Measurements from ENCODE around the gene SCN3A.

The SCN3A gene

DNA sequence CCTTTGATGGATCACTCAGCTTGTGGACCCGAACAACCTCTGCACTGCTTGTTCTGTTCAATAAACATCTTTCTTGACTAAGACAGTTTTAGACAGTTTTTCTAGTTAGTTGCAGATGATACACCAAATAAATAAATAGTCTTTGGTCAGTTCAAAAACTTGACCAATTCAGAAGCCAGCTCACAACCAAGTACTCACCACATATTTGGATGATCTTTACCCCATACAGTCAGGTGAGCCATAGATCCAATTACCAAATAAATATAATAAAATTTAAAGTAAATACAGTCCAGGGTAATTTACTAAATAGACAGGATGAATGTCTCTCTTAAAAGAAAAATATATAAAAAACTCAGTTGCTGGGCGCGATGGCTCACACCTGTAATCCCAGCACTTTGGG lies 18.2 kb downstream of the SCN3A start:
- H3K27me3 ChIP-seq (ENCODE audit: insufficient read depth, low read length), result no peaks in the 10 kb centered on the region
- H3K4me1 ChIP-seq (ENCODE audit: insufficient read depth, low read length), result no peaks in the 10 kb centered on the region
- H3K27ac ChIP-seq (ENCODE audit: low read length), result no peak overlapping the region
- H3K9ac ChIP-seq (ENCODE audit: low read depth, low read length), result no peak overlapping the region
- H3K4me3 ChIP-seq (ENCODE audit: low read length), result no peak overlapping the region
- no peaks in the 10 kb centered on the region for H3K36me3 ChIP-seq (ENCODE audit: insufficient read depth, low read depth, low read length)
- H3K9me3 ChIP-seq (ENCODE audit: insufficient read depth, low read depth, low read length), result no peaks in the 10 kb centered on the region

DNA sequence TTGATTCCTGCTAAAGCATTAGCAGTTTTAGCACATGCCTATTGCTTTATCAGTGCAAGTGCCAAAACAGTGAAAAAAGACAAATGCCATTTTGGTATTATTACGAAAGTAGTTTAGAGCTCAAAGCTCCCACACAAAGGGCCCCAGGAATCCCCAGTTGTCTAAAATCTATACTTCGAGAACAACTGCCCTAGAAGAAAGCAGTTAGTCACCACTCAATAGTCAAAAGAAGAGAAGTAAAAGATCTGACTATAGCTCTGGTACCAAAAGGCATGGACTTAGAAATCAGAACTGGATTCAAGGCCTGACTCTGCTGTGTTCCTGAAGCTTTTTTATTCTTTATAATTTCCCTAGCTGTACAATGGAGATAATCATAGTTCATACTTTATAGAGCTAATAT lies 21.8 kb downstream of the SCN3A start:
- Histone ChIP-seq H3K9ac (ENCODE audit: low read depth, low read length) (no peak overlapping the region), H3K36me3 (ENCODE audit: insufficient read depth, low read depth, low read length) (no peaks in the 10 kb centered on the region), H3K4me1 (ENCODE audit: insufficient read depth, low read length) (no peaks in the 10 kb centered on the region), H3K4me3 (ENCODE audit: low read length) (no peak overlapping the region), H3K27me3 (ENCODE audit: insufficient read depth, low read length) (no peaks in the 10 kb centered on the region), H3K27ac (ENCODE audit: low read length) (no peak overlapping the region), H3K9me3 (ENCODE audit: insufficient read depth, low read depth, low read length) (no peaks in the 10 kb centered on the region)

DNA sequence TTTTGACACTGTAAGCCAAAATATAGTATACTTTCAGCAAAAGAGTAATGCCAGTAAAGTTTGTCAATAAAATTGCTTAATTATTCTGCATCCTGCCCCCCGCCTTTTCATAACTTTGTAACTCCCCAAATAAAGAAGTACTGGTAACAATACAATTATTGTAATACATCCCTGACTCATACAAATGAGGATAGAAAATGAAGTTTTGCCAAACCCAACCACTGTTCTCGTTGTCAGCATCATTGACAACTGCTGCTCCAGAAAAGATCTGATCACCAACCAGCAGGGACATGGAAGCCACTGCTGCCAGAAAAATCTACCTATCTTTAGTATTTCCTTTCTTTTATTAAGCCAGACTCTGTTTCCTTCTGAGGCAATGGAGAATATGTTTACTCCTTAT lies 27.1 kb downstream of the SCN3A start:
- Histone ChIP-seq H3K27me3 (ENCODE audit: insufficient read depth, low read length) (no peaks in the 10 kb centered on the region), H3K36me3 (ENCODE audit: insufficient read depth, low read depth, low read length) (no peaks in the 10 kb centered on the region), H3K4me3 (ENCODE audit: low read length) (no peak overlapping the region), H3K27ac (ENCODE audit: low read length) (no peak overlapping the region), H3K4me1 (ENCODE audit: insufficient read depth, low read length) (no peaks in the 10 kb centered on the region), H3K9me3 (ENCODE audit: insufficient read depth, low read depth, low read length) (no peaks in the 10 kb centered on the region), H3K9ac (ENCODE audit: low read depth, low read length) (no peak overlapping the region)

DNA sequence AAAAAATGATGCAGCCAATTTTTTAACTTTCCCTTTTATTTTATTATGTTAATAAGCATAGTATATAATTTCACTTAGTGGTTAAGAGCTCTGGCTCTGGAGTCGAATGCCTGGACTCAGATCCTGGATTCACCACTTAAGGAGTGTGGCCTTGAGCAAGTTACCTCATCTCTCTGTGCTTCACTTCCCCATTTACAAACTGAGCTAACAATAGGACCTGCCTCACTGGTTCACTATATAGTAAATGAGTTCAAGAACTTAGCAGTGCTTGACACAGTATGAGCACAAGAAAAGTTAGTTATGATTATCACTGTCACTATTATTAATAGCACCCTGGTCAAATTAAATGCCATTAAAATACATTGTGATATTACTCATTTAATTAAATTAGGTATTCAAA lies 30.6 kb downstream of the SCN3A start:
- no peaks in the 10 kb centered on the region for H3K36me3 ChIP-seq (ENCODE audit: insufficient read depth, low read depth, low read length)
- no peaks in the 10 kb centered on the region for H3K9me3 ChIP-seq (ENCODE audit: insufficient read depth, low read depth, low read length)
- H3K4me3 ChIP-seq (ENCODE audit: low read length), result no peak overlapping the region

DNA sequence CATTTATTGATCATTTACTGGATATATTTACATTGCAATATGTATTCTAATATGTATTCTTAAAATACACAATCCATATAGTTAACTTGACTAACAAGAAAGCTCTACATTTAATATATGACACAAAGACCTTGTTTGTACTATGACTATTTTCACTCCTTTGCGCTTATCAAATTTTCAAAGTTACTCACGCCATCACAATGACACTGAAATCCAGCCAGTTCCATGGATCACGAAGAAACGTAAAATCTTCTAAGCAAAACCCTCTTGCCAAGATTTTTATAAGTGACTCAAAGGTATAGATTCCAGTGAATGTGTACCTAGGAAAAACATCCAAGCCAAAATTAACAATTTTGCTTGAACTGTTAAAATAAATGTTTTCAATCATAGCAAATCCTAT lies 39.6 kb downstream of the SCN3A start:
- Histone ChIP-seq H3K36me3 (ENCODE audit: insufficient read depth, low read depth, low read length) (no peaks in the 10 kb centered on the region), H3K4me3 (ENCODE audit: low read length) (no peak overlapping the region), H3K27ac (ENCODE audit: low read length) (no peak overlapping the region), H3K9me3 (ENCODE audit: insufficient read depth, low read depth, low read length) (no peaks in the 10 kb centered on the region), H3K4me1 (ENCODE audit: insufficient read depth, low read length) (no peaks in the 10 kb centered on the region), H3K9ac (ENCODE audit: low read depth, low read length) (no peak overlapping the region), H3K27me3 (ENCODE audit: insufficient read depth, low read length) (no peaks in the 10 kb centered on the region)

More for the DNA sequence above, 30.6 kb downstream of the SCN3A start:
- no peak overlapping the region for H3K27ac ChIP-seq (ENCODE audit: low read length)
- no peak overlapping the region for H3K9ac ChIP-seq (ENCODE audit: low read depth, low read length)
- H3K27me3 ChIP-seq (ENCODE audit: insufficient read depth, low read length), result no peaks in the 10 kb centered on the region
- H3K4me1 ChIP-seq (ENCODE audit: insufficient read depth, low read length), result no peaks in the 10 kb centered on the region

DNA sequence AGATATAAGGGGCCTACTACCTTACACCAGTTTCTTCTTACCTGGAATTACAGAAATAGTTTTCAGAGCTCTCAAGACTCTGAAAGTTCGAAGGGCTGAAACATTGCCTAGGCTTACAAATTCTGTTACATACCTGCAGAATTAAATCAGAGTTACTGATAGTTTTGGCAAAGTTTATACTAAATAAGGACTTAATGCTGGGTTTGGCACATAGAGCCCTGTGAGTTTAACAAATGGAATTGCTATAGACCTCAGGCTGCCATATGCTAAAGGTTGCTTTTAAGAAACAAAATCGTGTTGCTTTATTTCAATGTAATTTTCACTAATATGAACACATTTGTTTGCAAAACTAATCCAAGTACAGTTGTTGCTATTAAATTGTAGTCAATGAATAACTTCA lies 40.1 kb downstream of the SCN3A start:
- no peaks in the 10 kb centered on the region for H3K9me3 ChIP-seq (ENCODE audit: insufficient read depth, low read depth, low read length)
- no peaks in the 10 kb centered on the region for H3K27me3 ChIP-seq (ENCODE audit: insufficient read depth, low read length)
- no peaks in the 10 kb centered on the region for H3K4me1 ChIP-seq (ENCODE audit: insufficient read depth, low read length)
- H3K36me3 ChIP-seq (ENCODE audit: insufficient read depth, low read depth, low read length), result no peaks in the 10 kb centered on the region
- H3K4me3 ChIP-seq (ENCODE audit: low read length), result no peak overlapping the region
- H3K27ac ChIP-seq (ENCODE audit: low read length), result no peak overlapping the region
- H3K9ac ChIP-seq (ENCODE audit: low read depth, low read length), result no peak overlapping the region

DNA sequence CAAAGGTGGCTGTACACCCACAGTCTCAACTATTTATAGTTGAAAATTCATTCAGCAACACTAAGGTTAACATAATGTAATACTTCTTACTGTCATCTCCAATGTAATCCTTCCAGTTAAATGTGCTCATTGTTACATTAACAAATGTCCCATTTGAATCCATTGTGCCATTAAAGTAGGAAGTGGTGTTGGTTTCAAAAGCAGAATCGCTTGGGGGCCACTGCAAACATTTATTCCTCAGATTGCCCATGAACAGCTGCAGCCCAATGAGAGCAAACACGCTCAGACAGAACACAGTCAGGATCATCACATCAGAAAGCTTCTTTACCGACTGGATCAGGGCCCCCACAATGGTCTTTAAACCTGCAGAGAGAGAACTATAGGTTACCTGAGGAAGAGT lies 41.4 kb downstream of the SCN3A start:
- H3K36me3 ChIP-seq (ENCODE audit: insufficient read depth, low read depth, low read length), result no peaks in the 10 kb centered on the region
- no peak overlapping the region for H3K4me3 ChIP-seq (ENCODE audit: low read length)
- H3K9me3 ChIP-seq (ENCODE audit: insufficient read depth, low read depth, low read length), result no peaks in the 10 kb centered on the region
- no peaks in the 10 kb centered on the region for H3K4me1 ChIP-seq (ENCODE audit: insufficient read depth, low read length)
- no peak overlapping the region for H3K9ac ChIP-seq (ENCODE audit: low read depth, low read length)
- no peak overlapping the region for H3K27ac ChIP-seq (ENCODE audit: low read length)
- no peaks in the 10 kb centered on the region for H3K27me3 ChIP-seq (ENCODE audit: insufficient read depth, low read length)

DNA sequence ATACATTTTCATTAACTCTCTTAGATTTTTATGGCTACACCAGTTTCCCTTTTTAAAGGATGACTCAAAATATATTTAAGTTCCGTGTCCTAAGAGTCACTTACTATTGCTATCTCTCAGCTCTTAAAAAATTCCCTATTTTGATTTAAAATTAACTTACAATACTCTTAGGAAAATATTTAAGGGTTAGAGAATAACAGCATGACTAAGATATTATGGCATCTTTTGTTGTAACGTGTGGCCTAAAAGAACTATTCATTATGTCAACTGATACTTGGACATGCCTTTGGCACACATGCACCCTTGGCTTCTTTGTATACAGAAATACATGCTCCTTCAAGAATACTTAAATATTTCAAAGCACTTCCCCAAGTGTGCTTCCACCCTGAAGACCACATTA lies 42.3 kb downstream of the SCN3A start:
- Histone ChIP-seq H3K27me3 (ENCODE audit: insufficient read depth, low read length) (no peaks in the 10 kb centered on the region), H3K4me1 (ENCODE audit: insufficient read depth, low read length) (no peaks in the 10 kb centered on the region), H3K36me3 (ENCODE audit: insufficient read depth, low read depth, low read length) (no peaks in the 10 kb centered on the region), H3K4me3 (ENCODE audit: low read length) (no peak overlapping the region), H3K9ac (ENCODE audit: low read depth, low read length) (no peak overlapping the region), H3K27ac (ENCODE audit: low read length) (no peak overlapping the region), H3K9me3 (ENCODE audit: insufficient read depth, low read depth, low read length) (no peaks in the 10 kb centered on the region)

DNA sequence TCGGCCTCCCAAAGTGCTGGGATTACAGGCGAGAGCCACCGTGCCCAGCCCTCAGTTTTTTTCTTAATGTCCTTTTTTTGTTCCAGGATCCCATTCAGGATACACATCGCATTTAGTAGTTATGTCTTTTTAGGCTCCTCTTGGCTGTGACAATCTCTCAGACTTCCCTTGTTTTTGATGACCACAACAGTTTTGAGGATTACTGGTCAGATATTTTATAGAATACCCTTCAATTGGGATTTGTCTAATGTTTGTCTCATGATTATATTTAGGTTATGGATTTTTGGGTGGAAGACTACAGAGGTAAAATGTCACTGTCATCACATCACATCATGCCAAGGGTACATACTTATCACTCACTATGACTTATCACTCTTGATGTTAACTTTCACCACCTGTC lies 46.7 kb downstream of the SCN3A start:
- no peaks in the 10 kb centered on the region for H3K36me3 ChIP-seq (ENCODE audit: insufficient read depth, low read depth, low read length)
- H3K4me3 ChIP-seq (ENCODE audit: low read length), result no peak overlapping the region
- no peaks in the 10 kb centered on the region for H3K27me3 ChIP-seq (ENCODE audit: insufficient read depth, low read length)
- H3K9ac ChIP-seq (ENCODE audit: low read depth, low read length), result no peak overlapping the region
- H3K27ac ChIP-seq (ENCODE audit: low read length), result no peak overlapping the region
- H3K9me3 ChIP-seq (ENCODE audit: insufficient read depth, low read depth, low read length), result no peaks in the 10 kb centered on the region
- H3K4me1 ChIP-seq (ENCODE audit: insufficient read depth, low read length), result no peaks in the 10 kb centered on the region

DNA sequence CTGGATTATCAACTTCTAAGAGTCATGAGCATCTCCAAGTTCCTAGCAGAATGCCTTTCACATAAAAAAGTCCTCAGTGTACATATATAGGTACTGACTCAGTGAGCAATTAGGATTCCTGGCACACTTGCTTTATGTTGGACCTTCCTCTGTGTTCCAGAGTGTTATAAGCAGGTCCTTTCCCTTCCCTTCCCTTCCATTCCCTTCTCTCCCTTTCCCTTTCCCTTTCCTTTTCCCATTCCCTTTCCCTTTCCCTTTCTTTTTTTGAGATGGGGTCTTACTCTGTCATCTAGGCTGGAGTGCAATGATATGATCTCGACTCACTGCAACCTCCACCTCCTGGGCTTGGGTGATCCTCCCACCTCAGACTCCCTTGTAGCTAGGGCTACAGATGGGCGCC lies 48.7 kb downstream of the SCN3A start:
- no peak overlapping the region for H3K4me3 ChIP-seq (ENCODE audit: low read length)
- H3K27me3 ChIP-seq (ENCODE audit: insufficient read depth, low read length), result no peaks in the 10 kb centered on the region
- H3K4me1 ChIP-seq (ENCODE audit: insufficient read depth, low read length), result no peaks in the 10 kb centered on the region
- no peak overlapping the region for H3K27ac ChIP-seq (ENCODE audit: low read length)
- H3K36me3 ChIP-seq (ENCODE audit: insufficient read depth, low read depth, low read length), result no peaks in the 10 kb centered on the region
- no peaks in the 10 kb centered on the region for H3K9me3 ChIP-seq (ENCODE audit: insufficient read depth, low read depth, low read length)
- H3K9ac ChIP-seq (ENCODE audit: low read depth, low read length), result no peak overlapping the region

DNA sequence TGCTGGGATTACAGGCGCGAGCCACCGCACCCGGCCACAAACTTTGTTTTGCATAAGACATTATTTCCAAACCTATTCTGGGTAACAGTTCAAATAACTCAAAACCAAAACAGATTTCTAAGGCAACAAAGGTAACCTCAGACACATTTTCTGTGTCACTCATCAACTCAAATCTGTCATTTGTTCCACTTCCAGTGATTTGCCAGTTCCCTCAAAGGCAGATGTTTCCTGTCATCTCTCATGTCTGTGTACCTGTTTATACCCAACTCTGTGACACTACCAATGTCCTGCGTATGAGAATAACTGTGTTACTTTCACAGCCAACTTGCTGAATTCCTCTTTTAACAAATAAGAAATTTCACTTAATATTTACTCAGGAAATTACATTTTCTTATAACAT lies 54.4 kb downstream of the SCN3A start:
- Histone ChIP-seq H3K4me3 (ENCODE audit: low read length) (no peak overlapping the region), H3K4me1 (ENCODE audit: insufficient read depth, low read length) (no peaks in the 10 kb centered on the region)

DNA sequence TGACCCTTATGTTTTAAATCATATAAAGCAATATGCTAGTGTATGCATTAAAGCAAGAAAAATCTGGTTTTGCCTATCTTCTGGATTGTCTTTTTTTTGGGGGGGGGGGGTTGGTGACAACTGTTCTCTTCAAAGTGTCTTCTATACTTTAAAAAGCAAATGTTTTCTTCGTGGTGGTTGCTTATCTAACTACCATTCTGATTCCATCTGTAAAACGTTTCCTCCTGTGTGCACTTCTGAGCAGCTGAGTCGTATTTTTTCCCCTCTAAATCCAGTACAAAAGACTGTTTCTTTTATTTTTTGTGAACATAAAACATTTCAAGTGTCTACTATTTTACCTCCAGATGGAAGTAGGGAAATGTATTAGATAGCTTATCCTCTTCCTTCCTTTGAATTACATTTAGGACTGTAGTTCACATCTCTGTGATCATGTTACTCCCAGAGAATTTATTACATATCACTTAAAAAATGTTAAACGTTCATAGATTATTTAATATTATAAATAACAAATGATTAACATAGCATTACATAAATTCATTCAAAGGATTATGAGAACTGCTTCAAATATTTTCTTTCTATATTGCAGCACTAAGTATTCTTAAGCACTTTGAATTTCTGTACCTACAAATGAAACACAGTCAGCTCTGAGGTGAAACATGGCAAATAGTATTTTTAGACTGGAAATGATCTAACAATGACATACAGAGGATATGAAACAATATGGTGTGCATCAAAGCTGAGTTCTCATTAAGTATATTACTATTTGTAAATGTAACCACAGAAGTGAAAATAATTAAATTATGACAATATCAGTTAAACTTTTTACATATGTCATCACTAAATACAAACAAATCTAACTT lies 56.4 kb downstream of the SCN3A start:
- Histone ChIP-seq H3K4me1 (ENCODE audit: insufficient read depth, low read length) (no peaks in the 10 kb centered on the region), H3K9me3 (ENCODE audit: insufficient read depth, low read depth, low read length) (no peaks in the 10 kb centered on the region), H3K36me3 (ENCODE audit: insufficient read depth, low read depth, low read length) (no peaks in the 10 kb centered on the region), H3K27me3 (ENCODE audit: insufficient read depth, low read length) (no peaks in the 10 kb centered on the region), H3K9ac (ENCODE audit: low read depth, low read length) (no peak overlapping the region), H3K4me3 (ENCODE audit: low read length) (no peak overlapping the region), H3K27ac (ENCODE audit: low read length) (no peak overlapping the region)

More for the DNA sequence above, 54.4 kb downstream of the SCN3A start:
- H3K9me3 ChIP-seq (ENCODE audit: insufficient read depth, low read depth, low read length), result no peaks in the 10 kb centered on the region
- no peak overlapping the region for H3K9ac ChIP-seq (ENCODE audit: low read depth, low read length)
- H3K36me3 ChIP-seq (ENCODE audit: insufficient read depth, low read depth, low read length), result no peaks in the 10 kb centered on the region
- H3K27me3 ChIP-seq (ENCODE audit: insufficient read depth, low read length), result no peaks in the 10 kb centered on the region
- no peak overlapping the region for H3K27ac ChIP-seq (ENCODE audit: low read length)
